Measurements from ENCODE around the gene HMBS.
"Not testable (repeated sequence)": the region's sequence is repeated elsewhere in the genome, so short reads cannot be mapped to it uniquely, and the experiment has no call there.

HMBS gene

GRCh38 chr11:119100994-119101758 lies 16.5 kb downstream of the HMBS start:
- no peak for DNase-seq

- peak; percentile 65 to 95 (median 87) for DNase-seq
Observed at GRCh38 chr11:119101759-119102423, 17.2 kb downstream of the HMBS start, which contains the start of gene DPAGT1. Gene DPAGT1, minus strand, starts transcription at chr11:119101853. Its CDS starts 198 bp downstream, at chr11:119101655.

- DNase-seq, result not testable (repeated sequence)
Observed at GRCh38 chr11:119103161-119103664, 18.5 kb downstream of the HMBS start.

- peak in 5 of 56 donors; percentile 6 to 23 (median 13) for DNase-seq
Observed at GRCh38 chr11:119103793-119104192, 19.1 kb downstream of the HMBS start.

- DNase-seq, result peak in 55 of 56 donors; percentile 51 to 94 (median 83)
Observed at GRCh38 chr11:119106564-119107537, 22.2 kb downstream of the HMBS start, which contains the start of gene C2CD2L. Gene C2CD2L, plus strand, starts transcription at chr11:119107344. Its CDS starts 398 bp downstream, at chr11:119107742.

- peak in 2 of 56 donors; percentile 39 to 43 for DNase-seq
Observed at GRCh38 chr11:119107538-119108145, 23.0 kb downstream of the HMBS start.

GRCh38 chr11:119108146-119108856 lies 23.6 kb downstream of the HMBS start:
- peak in 14 of 56 donors; percentile 18 to 63 (median 35) for DNase-seq

- no peak for DNase-seq
Observed at GRCh38 chr11:119108857-119109221, 24.2 kb downstream of the HMBS start.

GRCh38 chr11:119109843-119110242 lies 25.2 kb downstream of the HMBS start:
- no peak for DNase-seq

- peak in 32 of 56 donors; percentile 10 to 86 (median 53) for DNase-seq
Observed at GRCh38 chr11:119110439-119110838, 25.8 kb downstream of the HMBS start.

- DNase-seq, result no peak
Observed at GRCh38 chr11:119111361-119111925, 26.8 kb downstream of the HMBS start.

GRCh38 chr11:119112314-119113020 lies 27.8 kb downstream of the HMBS start:
- no peak for DNase-seq

GRCh38 chr11:119113716-119114115 lies 29.0 kb downstream of the HMBS start:
- no peak for DNase-seq

- DNase-seq, result no peak
Observed at GRCh38 chr11:119114351-119114750, 29.7 kb downstream of the HMBS start.

- DNase-seq, result peak in 12 of 56 donors; percentile 6 to 46 (median 25)
Observed at GRCh38 chr11:119115484-119116234, 31.0 kb downstream of the HMBS start.

- DNase-seq, result no peak
Observed at GRCh38 chr11:119116235-119116594, 31.5 kb downstream of the HMBS start.

- no peak for DNase-seq
Observed at GRCh38 chr11:119116601-119117000, 31.9 kb downstream of the HMBS start.
